Measurements from ENCODE around the gene FOXK2. TPM values are rescaled to one million over a fixed set of nuclear protein-coding genes. Genes with fewer than 3 reads are reported as not detected.
A peak's percentile ranks its signal among the peaks of the same experiment; 100 is the strongest.

The FOXK2 gene
- total RNA-seq, 1 experiment from 2014 or later, result 104 TPM

- POLR2A ChIA-PET, result interaction anchor here (1.3 kb wide), 1 partner anchor 28 kb away, joined by 3 read pairs; no protein-coding TSS in a partner anchor
- BruUV-seq (replicated peaks), result no TSS peak
- Mint-ChIP-seq H3K36me3 (ENCODE audit: insufficient read depth, unreplicated experiment) (peaks cover 99% of the 10 kb centered on the region), H3K27ac (ENCODE audit: low read depth, unreplicated experiment) (no peak overlapping the region), H3K9me3 (ENCODE audit: unreplicated experiment) (no peaks in the 10 kb centered on the region), H3K4me1 (ENCODE audit: insufficient read depth, unreplicated experiment) (no peaks in the 10 kb centered on the region), H3K27me3 (ENCODE audit: insufficient read depth, unreplicated experiment) (no peaks in the 10 kb centered on the region), H3K4me3 (ENCODE audit: unreplicated experiment) (no peak overlapping the region)
- no peak for DNase-seq (ENCODE audit: unreplicated experiment)
- CTCF ChIA-PET, result interaction anchor here (0.7 kb wide), 1 partner anchor 416 kb away, joined by 4 read pairs; no protein-coding TSS in a partner anchor
- intact Hi-C loops (cut with micrococcal nuclease), result no loop called here
- TF ChIP-seq, protein P1, sequence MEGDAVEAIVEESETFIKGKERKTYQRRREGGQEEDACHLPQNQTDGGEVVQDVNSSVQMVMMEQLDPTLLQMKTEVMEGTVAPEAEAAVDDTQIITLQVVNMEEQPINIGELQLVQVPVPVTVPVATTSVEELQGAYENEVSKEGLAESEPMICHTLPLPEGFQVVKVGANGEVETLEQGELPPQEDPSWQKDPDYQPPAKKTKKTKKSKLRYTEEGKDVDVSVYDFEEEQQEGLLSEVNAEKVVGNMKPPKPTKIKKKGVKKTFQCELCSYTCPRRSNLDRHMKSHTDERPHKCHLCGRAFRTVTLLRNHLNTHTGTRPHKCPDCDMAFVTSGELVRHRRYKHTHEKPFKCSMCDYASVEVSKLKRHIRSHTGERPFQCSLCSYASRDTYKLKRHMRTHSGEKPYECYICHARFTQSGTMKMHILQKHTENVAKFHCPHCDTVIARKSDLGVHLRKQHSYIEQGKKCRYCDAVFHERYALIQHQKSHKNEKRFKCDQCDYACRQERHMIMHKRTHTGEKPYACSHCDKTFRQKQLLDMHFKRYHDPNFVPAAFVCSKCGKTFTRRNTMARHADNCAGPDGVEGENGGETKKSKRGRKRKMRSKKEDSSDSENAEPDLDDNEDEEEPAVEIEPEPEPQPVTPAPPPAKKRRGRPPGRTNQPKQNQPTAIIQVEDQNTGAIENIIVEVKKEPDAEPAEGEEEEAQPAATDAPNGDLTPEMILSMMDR (IDR thresholded peaks at IDR 0.05; ENCODE audit: unreplicated experiment), result no peak
Measured at GRCh38 chr17:82619641-82620040, 100.1 kb downstream of the FOXK2 start.

GRCh38 chr17:82623707-82624106, 104.2 kb downstream of the FOXK2 start:
- no peak overlapping the region for H3K27ac Mint-ChIP-seq (ENCODE audit: low read depth, unreplicated experiment)

DNA sequence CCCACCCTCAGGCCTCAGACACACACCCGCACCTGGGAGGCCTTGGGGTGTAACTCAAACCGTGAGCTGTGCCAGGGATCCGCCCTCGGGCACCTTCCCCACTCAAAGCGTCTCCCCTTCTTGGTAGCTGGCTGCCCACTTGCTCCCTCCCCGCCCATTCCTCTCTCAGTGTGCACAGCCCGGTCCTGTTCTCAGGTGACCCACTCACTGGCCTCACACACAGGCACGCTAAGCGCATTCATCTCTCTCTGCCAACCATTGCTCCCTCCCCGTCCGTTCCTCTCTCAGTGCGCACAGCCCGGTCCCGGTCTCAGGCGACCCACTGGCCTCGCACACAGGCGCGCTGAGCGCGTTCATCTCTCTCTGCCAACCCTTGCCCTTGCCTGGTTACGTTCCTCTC, 107.9 kb downstream of the FOXK2 start:
- intact Hi-C loops (cut with micrococcal nuclease), result no loop called here
- Mint-ChIP-seq H3K27ac (ENCODE audit: low read depth, unreplicated experiment) (peak overlapping the region; percentile 75), H3K9me3 (ENCODE audit: unreplicated experiment) (no peaks in the 10 kb centered on the region), H3K4me1 (ENCODE audit: insufficient read depth, unreplicated experiment) (peaks cover 6% of the 10 kb centered on the region), H3K36me3 (ENCODE audit: insufficient read depth, unreplicated experiment) (peaks cover 92% of the 10 kb centered on the region), H3K27me3 (ENCODE audit: insufficient read depth, unreplicated experiment) (no peaks in the 10 kb centered on the region), H3K4me3 (ENCODE audit: unreplicated experiment) (no peak overlapping the region)
- no TSS peak for BruUV-seq (replicated peaks)
- no peak for DNase-seq (ENCODE audit: unreplicated experiment)
- TF ChIP-seq, protein P1 (IDR thresholded peaks at IDR 0.05; ENCODE audit: unreplicated experiment), result no peak
- ChIA-PET CTCF (no interaction called here), POLR2A (no interaction called here)

More at GRCh38 chr17:82623707-82624106, 104.2 kb downstream of the FOXK2 start:
- BruUV-seq (replicated peaks), result no TSS peak
- H3K4me1 Mint-ChIP-seq (ENCODE audit: insufficient read depth, unreplicated experiment), result peaks cover 6% of the 10 kb centered on the region
- H3K27me3 Mint-ChIP-seq (ENCODE audit: insufficient read depth, unreplicated experiment), result no peaks in the 10 kb centered on the region
- DNase-seq (ENCODE audit: unreplicated experiment), result no peak
- TF ChIP-seq, protein P1 (IDR thresholded peaks at IDR 0.05; ENCODE audit: unreplicated experiment), result no peak
- ChIA-PET CTCF (interaction anchor here (0.6 kb wide), 1 partner anchor 153 kb away, joined by 3 read pairs; no protein-coding TSS in a partner anchor), POLR2A (interaction anchor here (1.1 kb wide), 1 partner anchor 12 kb away, joined by 4 read pairs; no protein-coding TSS in a partner anchor)
- intact Hi-C loops (cut with micrococcal nuclease), result no loop called here
- no peak overlapping the region for H3K4me3 Mint-ChIP-seq (ENCODE audit: unreplicated experiment)
- H3K9me3 Mint-ChIP-seq (ENCODE audit: unreplicated experiment), result no peaks in the 10 kb centered on the region
- H3K36me3 Mint-ChIP-seq (ENCODE audit: insufficient read depth, unreplicated experiment), result peaks cover 96% of the 10 kb centered on the region

DNA sequence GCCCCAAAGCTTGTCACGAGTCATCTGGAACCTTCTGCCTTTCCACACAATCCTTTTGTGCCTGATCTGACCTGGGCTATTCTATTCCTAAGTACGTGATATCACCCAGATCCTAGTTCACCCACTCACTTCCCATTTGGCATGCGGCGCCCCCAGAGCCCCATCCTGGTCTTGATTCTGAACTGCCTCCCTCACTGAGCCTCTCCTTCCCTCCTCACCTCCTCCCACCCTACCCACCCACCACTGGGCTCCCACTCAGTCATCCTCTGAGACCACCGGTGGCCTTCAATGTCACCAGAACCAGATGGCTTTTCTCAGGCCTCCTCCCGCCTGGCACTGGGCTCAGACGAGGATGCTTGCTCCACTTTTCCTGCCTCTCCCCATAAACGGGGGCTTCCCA, 110.2 kb downstream of the FOXK2 start:
- ChIA-PET POLR2A (no interaction called here), CTCF (no interaction called here)
- no TSS peak for BruUV-seq (replicated peaks)
- H3K27me3 Mint-ChIP-seq (ENCODE audit: insufficient read depth, unreplicated experiment), result no peaks in the 10 kb centered on the region
- intact Hi-C loops (cut with micrococcal nuclease), result no loop called here
- H3K4me3 Mint-ChIP-seq (ENCODE audit: unreplicated experiment), result no peak overlapping the region
- H3K9me3 Mint-ChIP-seq (ENCODE audit: unreplicated experiment), result no peaks in the 10 kb centered on the region
- peaks cover 6% of the 10 kb centered on the region for H3K4me1 Mint-ChIP-seq (ENCODE audit: insufficient read depth, unreplicated experiment)
- TF ChIP-seq, protein P1 (IDR thresholded peaks at IDR 0.05; ENCODE audit: unreplicated experiment), result no peak
- no peak for DNase-seq (ENCODE audit: unreplicated experiment)
- H3K27ac Mint-ChIP-seq (ENCODE audit: low read depth, unreplicated experiment), result no peak overlapping the region
- peaks cover 91% of the 10 kb centered on the region for H3K36me3 Mint-ChIP-seq (ENCODE audit: insufficient read depth, unreplicated experiment)
